ENCODE data around the gene USPL1. TPM values are rescaled to one million over a fixed set of nuclear protein-coding genes. Genes with fewer than 3 reads are reported as not detected.

Gene USPL1
- total and polyA plus RNA-seq, 2 of the 13 experiments (the other 11 are each of a cell fraction or from before 2014, with no cell fraction given), result 13.7 to 15.9 TPM

GRCh38 chr13:30617315-30618185 is at the start of gene USPL1 (continued):
- TF ChIP-seq, protein P1, sequence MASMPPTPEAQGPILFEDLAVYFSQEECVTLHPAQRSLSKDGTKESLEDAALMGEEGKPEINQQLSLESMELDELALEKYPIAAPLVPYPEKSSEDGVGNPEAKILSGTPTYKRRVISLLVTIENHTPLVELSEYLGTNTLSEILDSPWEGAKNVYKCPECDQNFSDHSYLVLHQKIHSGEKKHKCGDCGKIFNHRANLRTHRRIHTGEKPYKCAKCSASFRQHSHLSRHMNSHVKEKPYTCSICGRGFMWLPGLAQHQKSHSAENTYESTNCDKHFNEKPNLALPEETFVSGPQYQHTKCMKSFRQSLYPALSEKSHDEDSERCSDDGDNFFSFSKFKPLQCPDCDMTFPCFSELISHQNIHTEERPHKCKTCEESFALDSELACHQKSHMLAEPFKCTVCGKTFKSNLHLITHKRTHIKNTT (CRISPR knock-in tag; IDR thresholded peaks at IDR 0.05), result no peak
- TF ChIP-seq KDM1A (CRISPR knock-in tag; IDR thresholded peaks at IDR 0.05) (peak; percentile 37; the same call in 1 of the 2 replicates), FOSL1 (CRISPR knock-in tag; IDR thresholded peaks at IDR 0.05; ENCODE audit: borderline replicate concordance) (no peak), IKZF5 (CRISPR knock-in tag; IDR thresholded peaks at IDR 0.05) (peak; percentile 99), JUN (CRISPR knock-in tag; IDR thresholded peaks at IDR 0.05) (peak; percentile 83; the same call in 1 of the 2 replicates), BHLHE40 (IDR thresholded peaks at IDR 0.05; ENCODE audit: low read length) (peak; percentile 47), SIX1 (CRISPR knock-in tag; IDR thresholded peaks at IDR 0.05; ENCODE audit: borderline replicate concordance) (no peak), HNRNPLL (IDR thresholded peaks at IDR 0.05; ENCODE audit: low read depth, low read length, poor library complexity, severe bottlenecking) (peak; percentile 97), ZNF609 (CRISPR knock-in tag; IDR thresholded peaks at IDR 0.05; ENCODE audit: borderline replicate concordance) (peak; percentile 93), RORA (CRISPR knock-in tag; IDR thresholded peaks at IDR 0.05) (no peak), ZNF30 (CRISPR knock-in tag; IDR thresholded peaks at IDR 0.05) (0 out of 2 replicates have a peak, but pooled peaks have one; percentile 44), ZMYM2 (CRISPR knock-in tag; IDR thresholded peaks at IDR 0.05) (peak; percentile 87), ZSCAN31 (CRISPR knock-in tag; IDR thresholded peaks at IDR 0.05; ENCODE audit: low read depth) (peak; percentile 77), TBX3 (IDR thresholded peaks at IDR 0.05; ENCODE audit: borderline replicate concordance) (peak; percentile 80), MAFF (IDR thresholded peaks at IDR 0.05; ENCODE audit: low read depth, low read length) (peak; percentile 1; the same call in 1 of the 2 replicates), ZNF3 (CRISPR knock-in tag; IDR thresholded peaks at IDR 0.05) (no peak; the same call in 1 of the 2 replicates), NPAS2 (CRISPR knock-in tag; IDR thresholded peaks at IDR 0.05; ENCODE audit: borderline replicate concordance) (no peak), ZNF256 (CRISPR knock-in tag; conservative IDR thresholded peaks at IDR 0.05) (peak; percentile 95)
- TF ChIP-seq, protein P2, sequence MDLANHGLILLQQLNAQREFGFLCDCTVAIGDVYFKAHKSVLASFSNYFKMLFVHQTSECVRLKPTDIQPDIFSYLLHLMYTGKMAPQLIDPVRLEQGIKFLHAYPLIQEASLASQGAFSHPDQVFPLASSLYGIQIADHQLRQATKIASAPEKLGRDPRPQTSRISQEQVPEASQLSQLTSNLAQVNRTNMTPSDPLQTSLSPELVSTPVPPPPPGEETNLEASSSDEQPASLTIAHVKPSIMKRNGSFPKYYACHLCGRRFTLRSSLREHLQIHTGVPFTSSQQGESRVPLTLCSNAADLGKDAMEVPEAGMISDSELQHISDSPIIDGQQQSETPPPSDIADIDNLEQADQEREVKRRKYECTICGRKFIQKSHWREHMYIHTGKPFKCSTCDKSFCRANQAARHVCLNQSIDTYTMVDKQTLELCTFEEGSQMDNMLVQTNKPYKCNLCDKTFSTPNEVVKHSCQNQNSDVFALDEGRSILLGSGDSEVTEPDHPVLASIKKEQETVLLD (CRISPR knock-in tag; IDR thresholded peaks at IDR 0.05; ENCODE audit: low read depth), result peak; percentile 92; the same call in 1 of the 2 replicates
- TF ChIP-seq, protein P3, sequence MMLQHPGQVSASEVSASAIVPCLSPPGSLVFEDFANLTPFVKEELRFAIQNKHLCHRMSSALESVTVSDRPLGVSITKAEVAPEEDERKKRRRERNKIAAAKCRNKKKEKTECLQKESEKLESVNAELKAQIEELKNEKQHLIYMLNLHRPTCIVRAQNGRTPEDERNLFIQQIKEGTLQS (CRISPR knock-in tag; IDR thresholded peaks at IDR 0.05), result peak; percentile 55; the same call in 1 of the 2 replicates
